NK-92 treated with Interleukin-12 subunit alpha and Interleukin-12 subunit beta, amount 100 ng/mL, for 24 hours (cell line): ENCODE results near the gene KLHDC2.
"Not testable (repeated sequence)": the region's sequence is repeated elsewhere in the genome, so short reads cannot be mapped to it uniquely, and the experiment has no call there.

Source experiments
- DNase-seq: peaks from one replicate; lab custom pipeline; 2025; lab: John Stamatoyannopoulos, UW

KLHDC2 gene

DNA sequence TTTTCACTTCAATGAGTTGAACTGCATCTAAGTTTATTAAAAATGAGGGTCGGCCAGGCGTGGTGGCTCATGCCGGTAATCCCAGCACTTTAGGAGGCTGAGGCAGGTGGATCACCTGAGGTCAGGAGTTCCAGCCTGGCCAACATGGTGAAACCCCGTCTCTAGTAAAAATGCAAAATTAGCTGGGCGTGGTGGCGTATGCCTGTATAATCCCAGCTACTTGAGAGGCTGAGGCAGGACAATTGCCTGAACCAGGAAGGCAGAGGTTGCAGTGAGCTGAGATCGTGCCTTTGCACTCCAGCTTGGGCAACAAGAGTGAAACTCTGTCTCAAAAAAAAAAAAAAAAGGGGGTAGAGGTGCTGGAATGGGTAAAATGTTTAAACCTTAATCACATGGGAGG, 13.1 kb downstream of the KLHDC2 start:
- DNase-seq: not testable (repeated sequence)

- DNase-seq: no peak
Observed at GRCh38 chr14:49783394-49784014, 15.6 kb downstream of the KLHDC2 start.

- DNase-seq: no peak
Observed at GRCh38 chr14:49786315-49786714, 18.4 kb downstream of the KLHDC2 start.

DNA sequence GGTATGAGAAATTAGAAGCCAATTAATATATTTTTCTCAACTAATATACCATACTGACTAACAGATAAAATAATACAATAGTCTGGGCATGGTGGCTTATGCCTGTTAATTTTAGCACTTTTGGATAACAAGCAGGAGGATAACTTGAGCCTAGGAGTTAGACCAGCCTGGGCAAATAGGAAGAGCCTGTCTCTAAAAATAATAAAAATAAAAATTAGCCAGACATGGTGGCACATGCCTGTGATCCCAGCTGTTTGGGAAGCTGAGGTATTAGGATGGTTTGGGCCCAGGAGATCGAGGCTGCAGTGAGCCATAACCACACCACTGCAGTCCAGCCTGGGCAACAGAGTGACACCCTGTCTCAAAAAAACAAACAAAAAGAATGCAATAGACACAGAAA, 24.7 kb downstream of the KLHDC2 start:
- no peak for DNase-seq

DNA sequence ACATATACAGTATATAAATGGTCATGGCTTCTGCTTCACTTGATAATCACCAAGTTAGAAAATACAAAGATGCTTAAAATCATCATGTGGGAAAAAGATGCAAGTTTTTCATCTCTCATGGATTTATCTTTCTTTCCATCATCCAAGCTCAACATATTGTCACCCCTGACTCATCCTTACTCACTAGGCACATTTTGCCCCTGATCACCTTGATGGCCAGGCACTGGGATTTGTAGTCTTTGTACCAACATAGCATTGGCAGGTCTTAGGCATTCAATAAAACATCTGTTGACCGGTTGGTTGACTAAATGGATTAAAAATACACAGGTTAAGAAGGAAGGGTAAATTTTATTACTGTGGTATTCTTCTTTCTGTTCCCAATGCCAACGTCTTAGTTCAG, 28.1 kb downstream of the KLHDC2 start:
- no peak for DNase-seq

DNA sequence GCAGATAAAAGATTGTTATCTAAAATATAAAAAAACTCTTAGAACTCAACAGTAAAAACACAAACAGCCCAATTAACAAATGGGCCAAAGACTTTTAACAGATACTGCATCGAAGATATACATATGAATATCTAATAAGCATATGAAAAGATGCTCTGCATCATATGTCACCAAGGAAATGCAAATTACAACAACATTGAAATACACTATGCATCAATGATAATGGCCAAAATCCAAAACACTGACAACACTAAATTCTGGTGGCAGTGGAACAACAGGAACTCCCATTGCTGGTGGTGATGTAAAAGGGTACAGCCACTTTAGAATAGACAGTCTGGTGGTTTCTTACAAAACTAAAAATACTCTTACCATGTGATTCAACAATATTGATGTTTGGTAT, 40.8 kb downstream of the KLHDC2 start:
- no peak for DNase-seq

DNA sequence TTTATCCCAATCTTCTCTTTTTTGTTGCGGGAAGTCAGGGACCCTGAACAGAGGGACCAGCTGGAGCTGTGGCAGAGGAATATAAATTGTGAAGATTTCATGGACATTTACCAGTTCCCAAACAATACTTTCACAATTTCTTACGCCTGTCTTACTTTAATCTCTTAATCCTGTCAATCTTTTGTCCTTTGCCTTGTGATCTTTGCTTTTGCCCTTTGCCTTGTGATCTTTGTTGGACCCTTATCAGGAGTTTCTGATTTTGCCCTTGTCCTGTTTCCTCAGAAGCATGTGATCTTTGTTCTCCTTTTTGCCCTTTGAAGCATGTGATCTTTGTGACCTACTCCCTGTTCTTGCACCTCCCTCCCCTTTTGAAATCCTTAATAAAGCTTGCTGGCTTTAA, 48.2 kb downstream of the KLHDC2 start:
- not testable (repeated sequence) for DNase-seq

- DNase-seq: no peak
Observed at GRCh38 chr14:49816844-49817243, 48.9 kb downstream of the KLHDC2 start.

DNA sequence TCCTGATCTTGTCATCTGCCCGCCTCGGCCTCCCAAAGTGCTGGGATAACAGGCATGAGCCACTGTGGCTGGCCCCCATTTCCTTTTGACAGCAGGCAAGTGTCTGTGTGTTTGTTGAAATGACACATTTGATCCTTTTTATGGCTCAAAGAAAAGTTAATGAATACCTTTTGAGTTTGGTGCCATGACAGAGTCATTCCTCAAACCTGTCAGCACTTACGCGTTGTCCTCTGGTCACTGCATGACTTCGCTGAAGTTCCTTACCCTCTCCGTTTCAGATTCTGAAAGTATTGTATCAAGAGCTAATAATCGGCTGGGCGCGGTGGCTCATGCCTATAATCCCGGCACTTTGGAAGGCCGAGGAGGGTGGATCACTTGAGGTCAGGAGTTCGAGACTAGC, 52.2 kb downstream of the KLHDC2 start:
- no peak for DNase-seq

DNA sequence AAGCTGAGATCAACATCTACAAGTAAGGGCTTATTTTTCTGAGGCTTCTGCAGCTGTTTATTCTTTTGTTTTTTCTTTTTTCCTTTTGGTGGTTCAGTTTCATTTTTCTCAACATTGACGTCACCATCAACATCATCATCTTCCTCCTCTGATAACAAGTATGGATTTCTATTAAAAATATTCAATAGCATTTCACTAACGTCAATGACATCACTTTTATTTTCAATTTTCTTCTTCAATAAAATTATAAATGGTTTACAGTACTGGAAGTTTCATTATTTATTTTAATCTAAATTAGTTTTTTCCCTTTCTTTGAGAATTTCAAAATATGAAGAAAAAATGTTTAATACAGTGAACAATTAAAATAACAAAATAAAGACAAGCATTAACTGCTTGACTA, 60.7 kb downstream of the KLHDC2 start:
- DNase-seq: no peak
